Spleen (tissue), 11 donors: ENCODE data around the gene MMP7. TPM values are rescaled to one million over a fixed set of nuclear protein-coding genes. Genes with fewer than 3 reads are reported as not detected.

Experiments used
- DNase-seq: peaks from one replicate; pipeline ENCODE4 v3.0.0-alpha.2; 2020
- H3K27ac ChIP-seq, 8 donors: fragments of 200-600 bp; sonication (generic) in 7 of 8; 1 replicate in 4 of 8; 2 replicates in 4 of 8; pipeline versions ENCODE4 v1.5.0 to v1.8.0; 2016 to 2021; ENCODE audit warnings: inconsistent platforms in 4 of 8, mild to moderate bottlenecking in 4 of 8, moderate library complexity in 1 of 8
- H3K27me3 ChIP-seq, 7 donors: fragments of 200-600 bp; sonication (generic) in 6 of 7; replicated peaks in 1 of 7; 1 replicate in 4 of 7; 2 replicates in 3 of 7; pipeline versions ENCODE4 v1.5.0 to v1.8.0; 2016 to 2021; ENCODE audit warnings: inconsistent platforms in 3 of 7, mild to moderate bottlenecking in 1 of 7
- H3K36me3 ChIP-seq, 6 donors: fragments of 200-600 bp; sonication (generic) in 5 of 6; 1 replicate in 4 of 6; 2 replicates in 2 of 6; pipeline versions ENCODE4 v1.5.0 to v1.8.0; 2016 to 2021; ENCODE audit warnings: inconsistent platforms in 2 of 6
- H3K4me1 ChIP-seq, 6 donors: fragments of 200-600 bp; sonication (generic) in 5 of 6; 1 replicate in 3 of 6; 2 replicates in 3 of 6; pipeline versions ENCODE4 v1.5.0 to v1.8.0; 2016 to 2021; ENCODE audit warnings: inconsistent platforms in 3 of 6
- H3K4me3 ChIP-seq, 8 donors: fragments of 200-600 bp; sonication (generic) in 7 of 8; 1 replicate in 4 of 8; 2 replicates in 4 of 8; pipeline versions ENCODE4 v1.5.0 to v1.8.0; 2016 to 2021; ENCODE audit warnings: inconsistent platforms in 4 of 8, mild to moderate bottlenecking in 4 of 8, moderate library complexity in 2 of 8
- H3K9me3 ChIP-seq, 8 donors: fragments of 200-600 bp; sonication (generic) in 7 of 8; 1 replicate in 4 of 8; 2 replicates in 4 of 8; pipeline versions ENCODE4 v1.5.0 to v1.8.0; 2016 to 2021; ENCODE audit warnings: inconsistent platforms in 4 of 8
- CTCF ChIP-seq, 11 experiments: fragments of 200-600 bp in 7 of 11; fragments of 450-650 bp in 4 of 11; sonication (generic) in 4 of 11; IDR thresholded peaks in 8 of 11; conservative IDR thresholded peaks in 3 of 11; 1 replicate in 7 of 11; 2 replicates in 4 of 11; pipeline versions ENCODE4 v1.4.0 to v1.8.0; 2016 to 2021; ENCODE audit warnings: antibody characterized with exemption in 11 of 11, inconsistent platforms in 4 of 11, mild to moderate bottlenecking in 1 of 11
- POLR2A ChIP-seq, 3 donors: fragments of 450-650 bp; IDR thresholded peaks; one replicate each; pipeline ENCODE4 v1.5.1; 2017; ENCODE audit warnings: antibody characterized with exemption in 3 of 3, mild to moderate bottlenecking in 1 of 3
- POLR2AphosphoS5 ChIP-seq, 3 donors: sonication (generic); formaldehyde crosslinking; IDR thresholded peaks; one replicate each; pipeline ENCODE4 v1.5.1; 2017; ENCODE audit warnings: antibody characterized with exemption in 3 of 3
- WGBS, 5 donors: extraction: QIAGEN DNeasy Blood & Tissue Kit in 3 of 5; methylation state at CpG; one replicate each; pipeline versions ENCODE4 v1.1.5 to v1.1.7; 2013 to 2018; 5-methylcytosine and 5-hydroxymethylcytosine counted together
- intact Hi-C: fragments of 100-400 bp; cut with DNase I; formaldehyde crosslinking; loops from one replicate; pipeline ENCODE4 v1.15.0; 2023; ENCODE audit warnings: low total_unique reads
- polyA plus RNA-seq, 3 donors: library from polyadenylated mRNA; stranded (reverse); fragments of 200-250 nt; gene quantifications; one replicate each; pipeline ENCODE4 v1.2.1, GENCODE V29; 2013
- total RNA-seq, 7 donors: library from RNA; depleted of rRNA in 3 of 7; stranded (reverse); fragments of >200 nt in 3 of 7; fragmentation: NEBNext Ultra II Directional in 4 of 7; extraction: Animal tissue kit (Norgen Biotek cat#: 25700) in 4 of 7; gene quantifications; one replicate each; pipeline versions ENCODE4 v1.1.0 to v1.2.1, GENCODE V29; 2016 to 2021
- donor health status: healthy with polysubstance abuse.
- donor health status: DM: no; HTN: no; CAD: no; lungs with moderate emphysema.
- donor health status: DM: no; HTN: no; CAD: no.
- donor health status: Bipolar disorder and iron deficiency.
- donor health status: healthy.
- donor health status: DM: no; HTN: no; CAD: no.
- donor health status: DM: yes; HTN: yes; CAD: no.

Gene MMP7
- total and polyA plus RNA-seq, 10 donors, result 0.34 to 0.63 (median 0.59) TPM; not detected in 7

DNA sequence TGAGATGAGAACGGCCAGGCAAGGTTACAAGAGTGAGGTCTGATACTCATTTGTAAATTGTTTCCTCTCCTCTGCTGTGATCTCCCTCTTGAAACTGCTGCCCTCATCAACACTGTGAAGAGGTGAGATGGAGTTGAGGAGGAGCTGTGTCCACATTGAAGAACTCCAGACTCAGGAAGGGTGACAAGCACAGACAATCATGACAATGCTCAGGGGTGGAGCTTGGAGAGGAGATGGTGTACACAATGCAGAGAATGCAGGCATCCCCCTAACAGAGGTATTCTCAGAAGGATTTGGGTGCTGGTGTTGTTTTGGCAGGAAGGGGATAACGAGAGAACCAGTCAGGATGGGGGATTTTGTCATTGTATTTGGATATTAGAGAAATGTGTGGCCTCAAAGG is 21.5 kb upstream of the MMP7 start:
- Histone ChIP-seq H3K9me3 (no peaks in the 10 kb centered on the region), H3K4me1 (peaks cover 0 to 11% (median 6%) of the 10 kb centered on the region in 6 donors), H3K4me3 (no peak overlapping the region), H3K27ac (no peak overlapping the region), H3K27me3 (no peaks in the 10 kb centered on the region), H3K36me3 (no peaks in the 10 kb centered on the region)
- no peak for DNase-seq
- WGBS, 5 donors, result 67 to 83% (median 80%) methylated on average over 2 of the region's 2 CpGs
- intact Hi-C loops, result no loop called here
- TF ChIP-seq POLR2A (IDR thresholded peaks at IDR 0.05) (no peak), POLR2AphosphoS5 (IDR thresholded peaks at IDR 0.05) (no peak), CTCF (IDR thresholded peaks at IDR 0.05 in 8 of 11, conservative IDR thresholded peaks at IDR 0.05 in 3 of 11) (no peak)

GRCh38 chr11:102551169-102551781 is 20.7 kb upstream of the MMP7 start:
- WGBS, 5 donors, result 70 to 78% (median 75%) methylated on average over 6 of the region's 6 CpGs
- intact Hi-C loops, result no loop called here
- TF ChIP-seq CTCF (IDR thresholded peaks at IDR 0.05 in 8 of 11, conservative IDR thresholded peaks at IDR 0.05 in 3 of 11), result no peak
- TF ChIP-seq POLR2AphosphoS5 (IDR thresholded peaks at IDR 0.05), result no peak
- no peak for TF ChIP-seq POLR2A (IDR thresholded peaks at IDR 0.05)
- DNase-seq, result no peak
- Histone ChIP-seq H3K27ac (no peak overlapping the region), H3K36me3 (no peaks in the 10 kb centered on the region), H3K4me1 (peaks cover 0 to 18% (median 9%) of the 10 kb centered on the region in 6 donors), H3K27me3 (no peaks in the 10 kb centered on the region), H3K9me3 (no peaks in the 10 kb centered on the region), H3K4me3 (no peak overlapping the region)

- TF ChIP-seq POLR2A (IDR thresholded peaks at IDR 0.05) (no peak), POLR2AphosphoS5 (IDR thresholded peaks at IDR 0.05) (no peak), CTCF (IDR thresholded peaks at IDR 0.05 in 8 of 11, conservative IDR thresholded peaks at IDR 0.05 in 3 of 11) (no peak)
These were observed 16.4 kb upstream of the MMP7 start for GRCh38 chr11:102546923-102547471.

GRCh38 chr11:102546427-102546826 is 15.9 kb upstream of the MMP7 start:
- H3K4me3 ChIP-seq, result no peak overlapping the region
- no peak for TF ChIP-seq POLR2AphosphoS5 (IDR thresholded peaks at IDR 0.05)
- TF ChIP-seq CTCF (IDR thresholded peaks at IDR 0.05 in 8 of 11, conservative IDR thresholded peaks at IDR 0.05 in 3 of 11), result no peak
- TF ChIP-seq POLR2A (IDR thresholded peaks at IDR 0.05), result no peak
- peaks cover 0 to 31% (median 11%) of the 10 kb centered on the region in 6 donors for H3K4me1 ChIP-seq
- no peaks in the 10 kb centered on the region for H3K27me3 ChIP-seq
- no peak for DNase-seq
- H3K9me3 ChIP-seq, result no peaks in the 10 kb centered on the region
- peak overlapping the region in 3 of 8 donors; percentile 34 to 41 (median 37) for H3K27ac ChIP-seq
- H3K36me3 ChIP-seq, result no peaks in the 10 kb centered on the region
- intact Hi-C loops, result no loop called here
- 62 to 68% (median 64%) methylated on average over 4 of the region's 4 CpGs for WGBS, 5 donors

More at GRCh38 chr11:102546923-102547471, 16.4 kb upstream of the MMP7 start:
- DNase-seq, result no peak
- no peaks in the 10 kb centered on the region for H3K9me3 ChIP-seq
- 42 to 56% (median 48%) methylated on average over 3 of the region's 3 CpGs for WGBS, 5 donors
- no peak overlapping the region for H3K4me3 ChIP-seq
- H3K27ac ChIP-seq, result peak overlapping the region in 3 of 8 donors; percentile 34 to 41 (median 37)
- H3K36me3 ChIP-seq, result no peaks in the 10 kb centered on the region
- peaks cover 0 to 31% (median 11%) of the 10 kb centered on the region in 6 donors for H3K4me1 ChIP-seq
- intact Hi-C loops, result no loop called here
- no peaks in the 10 kb centered on the region for H3K27me3 ChIP-seq
